Measurements from ENCODE around the gene KRT82. TPM values are rescaled to one million over a fixed set of nuclear protein-coding genes. Genes with fewer than 3 reads are reported as not detected.

Gene KRT82
- polyA plus RNA-seq, 1 experiment: not detected

GRCh38 chr12:52446367-52447045 is 40.4 kb upstream of the KRT82 start:
- H3K27me3 ChIP-seq (ENCODE audit: control insufficient read depth, insufficient read depth, low read length): peaks cover 5% of the 10 kb centered on the region
- H3K27ac ChIP-seq (ENCODE audit: low read depth, low read length): no peak overlapping the region
- no peaks in the 10 kb centered on the region for H3K9me3 ChIP-seq (ENCODE audit: control insufficient read depth, insufficient read depth, low read length)
- no peak overlapping the region for H3K4me3 ChIP-seq (ENCODE audit: low read depth, low read length)
- TF ChIP-seq, protein P1, sequence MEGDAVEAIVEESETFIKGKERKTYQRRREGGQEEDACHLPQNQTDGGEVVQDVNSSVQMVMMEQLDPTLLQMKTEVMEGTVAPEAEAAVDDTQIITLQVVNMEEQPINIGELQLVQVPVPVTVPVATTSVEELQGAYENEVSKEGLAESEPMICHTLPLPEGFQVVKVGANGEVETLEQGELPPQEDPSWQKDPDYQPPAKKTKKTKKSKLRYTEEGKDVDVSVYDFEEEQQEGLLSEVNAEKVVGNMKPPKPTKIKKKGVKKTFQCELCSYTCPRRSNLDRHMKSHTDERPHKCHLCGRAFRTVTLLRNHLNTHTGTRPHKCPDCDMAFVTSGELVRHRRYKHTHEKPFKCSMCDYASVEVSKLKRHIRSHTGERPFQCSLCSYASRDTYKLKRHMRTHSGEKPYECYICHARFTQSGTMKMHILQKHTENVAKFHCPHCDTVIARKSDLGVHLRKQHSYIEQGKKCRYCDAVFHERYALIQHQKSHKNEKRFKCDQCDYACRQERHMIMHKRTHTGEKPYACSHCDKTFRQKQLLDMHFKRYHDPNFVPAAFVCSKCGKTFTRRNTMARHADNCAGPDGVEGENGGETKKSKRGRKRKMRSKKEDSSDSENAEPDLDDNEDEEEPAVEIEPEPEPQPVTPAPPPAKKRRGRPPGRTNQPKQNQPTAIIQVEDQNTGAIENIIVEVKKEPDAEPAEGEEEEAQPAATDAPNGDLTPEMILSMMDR (IDR thresholded peaks at IDR 0.05; ENCODE audit: low read depth, low read length): no peak
- no peak for DNase-seq (ENCODE audit: low read depth, low spot score)
- CTCF ChIA-PET: no interaction called here
- POLR2A ChIA-PET: no interaction called here

GRCh38 chr12:52445876-52446275 is 39.7 kb upstream of the KRT82 start:
- H3K4me3 ChIP-seq (ENCODE audit: low read depth, low read length): no peak overlapping the region
- H3K27me3 ChIP-seq (ENCODE audit: control insufficient read depth, insufficient read depth, low read length): peaks cover 5% of the 10 kb centered on the region
- TF ChIP-seq, protein P1 (IDR thresholded peaks at IDR 0.05; ENCODE audit: low read depth, low read length): no peak
- no peak for DNase-seq (ENCODE audit: low read depth, low spot score)
- no peak overlapping the region for H3K27ac ChIP-seq (ENCODE audit: low read depth, low read length)
- CTCF ChIA-PET: no interaction called here
- no peaks in the 10 kb centered on the region for H3K9me3 ChIP-seq (ENCODE audit: control insufficient read depth, insufficient read depth, low read length)
- POLR2A ChIA-PET: no interaction called here

- Histone ChIP-seq H3K27ac (ENCODE audit: low read depth, low read length) (no peak overlapping the region), H3K9me3 (ENCODE audit: control insufficient read depth, insufficient read depth, low read length) (no peaks in the 10 kb centered on the region), H3K4me3 (ENCODE audit: low read depth, low read length) (no peak overlapping the region), H3K27me3 (ENCODE audit: control insufficient read depth, insufficient read depth, low read length) (peaks cover 5% of the 10 kb centered on the region)
- no peak for DNase-seq (ENCODE audit: low read depth, low spot score)
- POLR2A ChIA-PET: no interaction called here
- CTCF ChIA-PET: no interaction called here
- TF ChIP-seq, protein P1 (IDR thresholded peaks at IDR 0.05; ENCODE audit: low read depth, low read length): no peak
These were observed 38.8 kb upstream of the KRT82 start for GRCh38 chr12:52444647-52445595.

DNA sequence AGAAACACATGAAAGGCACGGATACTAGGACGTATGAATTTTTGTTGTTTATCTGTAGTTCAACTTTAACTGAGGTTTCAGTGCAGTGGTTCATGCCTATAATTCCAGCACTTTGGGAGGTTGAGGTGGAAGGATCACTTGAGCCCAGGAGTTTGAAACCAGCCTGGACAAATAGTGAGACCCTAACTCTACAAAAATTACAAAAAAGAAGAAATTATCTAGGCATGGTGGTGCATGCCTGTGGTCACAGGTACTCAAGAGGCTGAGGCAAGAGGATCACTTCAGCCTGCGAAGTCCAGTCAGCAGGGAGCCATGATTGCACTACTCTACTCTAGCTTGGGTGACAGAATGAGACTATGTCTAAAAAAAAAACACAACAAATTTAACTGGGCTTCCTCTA is 37.8 kb upstream of the KRT82 start:
- CTCF ChIA-PET: no interaction called here

More for the DNA sequence above, 37.8 kb upstream of the KRT82 start:
- POLR2A ChIA-PET: no interaction called here
- Histone ChIP-seq H3K4me3 (ENCODE audit: low read depth, low read length) (no peak overlapping the region), H3K27ac (ENCODE audit: low read depth, low read length) (no peak overlapping the region), H3K9me3 (ENCODE audit: control insufficient read depth, insufficient read depth, low read length) (no peaks in the 10 kb centered on the region), H3K27me3 (ENCODE audit: control insufficient read depth, insufficient read depth, low read length) (no peaks in the 10 kb centered on the region)
- TF ChIP-seq, protein P1 (IDR thresholded peaks at IDR 0.05; ENCODE audit: low read depth, low read length): no peak
- DNase-seq (ENCODE audit: low read depth, low spot score): no peak

Data from AG04450 (cell line).